ENCODE data around the gene DPM3. TPM values are rescaled to one million over a fixed set of nuclear protein-coding genes. Genes with fewer than 3 reads are reported as not detected.
A peak's percentile ranks its signal among the peaks of the same experiment; 100 is the strongest.

Gene DPM3
- total and polyA plus RNA-seq, 2 donors (not counting 1 experiment from before 2014, with no cell fraction given): 39.9 to 97.3 TPM

GRCh38 chr1:155184351-155184811, 44.0 kb upstream of the DPM3 start:
- H3K4me3 Mint-ChIP-seq: no peak overlapping the region
- Histone ChIP-seq H3K27me3 (replicated peaks in 1 of 4; ENCODE audit: control extremely low read depth in 1 of 4, control insufficient read depth in 3 of 4, insufficient read depth in 4 of 4, low read length in 3 of 4) (no peaks in the 10 kb centered on the region), H4K20me1 (ENCODE audit: control insufficient read depth, insufficient read depth, low read length, poor library complexity, severe bottlenecking) (no peaks in the 10 kb centered on the region), H3K9me3 (ENCODE audit: control extremely low read depth in 1 of 3, control insufficient read depth in 2 of 3, insufficient read depth in 1 of 3, low read length in 2 of 3) (no peaks in the 10 kb centered on the region), H3K9ac (ENCODE audit: low read length) (no peak overlapping the region), H3K27ac (ENCODE audit: low read length in 2 of 2) (no peak overlapping the region), H3K4me1 (ENCODE audit: control insufficient read depth in 2 of 2, insufficient read depth in 2 of 2, low read length in 2 of 2) (peaks cover 18 to 31% of the 10 kb centered on the region in 2 donors), H3K79me2 (ENCODE audit: control insufficient read depth, insufficient read depth, low read length) (no peaks in the 10 kb centered on the region), H3K4me2 (replicated peaks; ENCODE audit: low read depth, low read length, poor library complexity, severe bottlenecking) (peak overlapping the region; percentile 59), H3K4me3 (ENCODE audit: control extremely low read depth in 1 of 5, extremely low read depth in 1 of 5, insufficient read depth in 1 of 5, low read depth in 2 of 5, low read length in 4 of 5) (no peak overlapping the region), H2AFZ (ENCODE audit: insufficient read depth, low read depth, low read length, poor library complexity, severe bottlenecking) (no peak overlapping the region), H3K36me3 (replicated peaks in 1 of 2; ENCODE audit: control extremely low read depth in 1 of 2, control insufficient read depth in 1 of 2, extremely low read depth in 1 of 2, insufficient read depth in 2 of 2, low read length in 1 of 2) (no peaks in the 10 kb centered on the region)
- ChIA-PET CTCF (interaction anchor here (1.5 to 3.2 kb wide), 5 partner anchors 10 to 100 kb away, joined by 4 to 31 read pairs (median 11); partner anchors contain the start of genes KRTCAP2, THBS3 and TRIM46), POLR2A (interaction anchor here (0.6 to 1.9 kb wide), 5 partner anchors 10 to 48 kb away, joined by 3 to 11 read pairs (median 6); partner anchors contain the start of gene KRTCAP2)
- H3K27ac Mint-ChIP-seq: no peak overlapping the region
- peaks cover 28% of the 10 kb centered on the region for H3K4me1 Mint-ChIP-seq
- ATAC-seq (ENCODE audit: low read depth) (no peak), DNase-seq (no peak)
- intact Hi-C loops (cut with micrococcal nuclease): no loop called here
- H3K27me3 Mint-ChIP-seq: no peaks in the 10 kb centered on the region
- WGBS (ENCODE audit: insufficient coverage): 95% methylated on average over 4 of the region's 4 CpGs
- no peak for TF ChIP-seq EZH2 (IDR thresholded peaks at IDR 0.05; ENCODE audit: borderline replicate concordance, insufficient read depth, low read depth, low read length, poor library complexity, severe bottlenecking)
- TF ChIP-seq, protein P1, sequence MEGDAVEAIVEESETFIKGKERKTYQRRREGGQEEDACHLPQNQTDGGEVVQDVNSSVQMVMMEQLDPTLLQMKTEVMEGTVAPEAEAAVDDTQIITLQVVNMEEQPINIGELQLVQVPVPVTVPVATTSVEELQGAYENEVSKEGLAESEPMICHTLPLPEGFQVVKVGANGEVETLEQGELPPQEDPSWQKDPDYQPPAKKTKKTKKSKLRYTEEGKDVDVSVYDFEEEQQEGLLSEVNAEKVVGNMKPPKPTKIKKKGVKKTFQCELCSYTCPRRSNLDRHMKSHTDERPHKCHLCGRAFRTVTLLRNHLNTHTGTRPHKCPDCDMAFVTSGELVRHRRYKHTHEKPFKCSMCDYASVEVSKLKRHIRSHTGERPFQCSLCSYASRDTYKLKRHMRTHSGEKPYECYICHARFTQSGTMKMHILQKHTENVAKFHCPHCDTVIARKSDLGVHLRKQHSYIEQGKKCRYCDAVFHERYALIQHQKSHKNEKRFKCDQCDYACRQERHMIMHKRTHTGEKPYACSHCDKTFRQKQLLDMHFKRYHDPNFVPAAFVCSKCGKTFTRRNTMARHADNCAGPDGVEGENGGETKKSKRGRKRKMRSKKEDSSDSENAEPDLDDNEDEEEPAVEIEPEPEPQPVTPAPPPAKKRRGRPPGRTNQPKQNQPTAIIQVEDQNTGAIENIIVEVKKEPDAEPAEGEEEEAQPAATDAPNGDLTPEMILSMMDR (IDR thresholded peaks at IDR 0.05): no peak
- no peaks in the 10 kb centered on the region for H3K9me3 Mint-ChIP-seq (ENCODE audit: insufficient read depth)

GRCh38 chr1:155183775-155184221, 43.5 kb upstream of the DPM3 start:
- no peaks in the 10 kb centered on the region for H3K27me3 Mint-ChIP-seq
- DNase-seq (no peak), ATAC-seq (ENCODE audit: low read depth) (no peak)
- 96% methylated on average over 20 of the region's 20 CpGs for WGBS (ENCODE audit: insufficient coverage)
- H3K9me3 ChIP-seq (ENCODE audit: control extremely low read depth in 1 of 3, control insufficient read depth in 2 of 3, insufficient read depth in 1 of 3, low read length in 2 of 3): no peaks in the 10 kb centered on the region
- H3K4me2 ChIP-seq (replicated peaks; ENCODE audit: low read depth, low read length, poor library complexity, severe bottlenecking): peak overlapping the region; percentile 59
- no peak overlapping the region for H3K27ac ChIP-seq (ENCODE audit: low read length in 2 of 2)
- H3K4me3 ChIP-seq (ENCODE audit: control extremely low read depth in 1 of 5, extremely low read depth in 1 of 5, insufficient read depth in 1 of 5, low read depth in 2 of 5, low read length in 4 of 5): no peak overlapping the region
- H3K36me3 ChIP-seq (replicated peaks in 1 of 2; ENCODE audit: control extremely low read depth in 1 of 2, control insufficient read depth in 1 of 2, extremely low read depth in 1 of 2, insufficient read depth in 2 of 2, low read length in 1 of 2): no peaks in the 10 kb centered on the region
- intact Hi-C loops (cut with micrococcal nuclease): no loop called here
- H3K27ac Mint-ChIP-seq: no peak overlapping the region
- H3K4me1 Mint-ChIP-seq: peaks cover 28% of the 10 kb centered on the region
- H3K9ac ChIP-seq (ENCODE audit: low read length): no peak overlapping the region
- peaks cover 18 to 31% of the 10 kb centered on the region in 2 donors for H3K4me1 ChIP-seq (ENCODE audit: control insufficient read depth in 2 of 2, insufficient read depth in 2 of 2, low read length in 2 of 2)
- TF ChIP-seq EZH2 (IDR thresholded peaks at IDR 0.05; ENCODE audit: borderline replicate concordance, insufficient read depth, low read depth, low read length, poor library complexity, severe bottlenecking): no peak
- TF ChIP-seq, protein P1 (IDR thresholded peaks at IDR 0.05): no peak
- H3K9me3 Mint-ChIP-seq (ENCODE audit: insufficient read depth): no peaks in the 10 kb centered on the region
- H3K79me2 ChIP-seq (ENCODE audit: control insufficient read depth, insufficient read depth, low read length): no peaks in the 10 kb centered on the region
- POLR2A ChIA-PET: no interaction called here
- no peak overlapping the region for H2AFZ ChIP-seq (ENCODE audit: insufficient read depth, low read depth, low read length, poor library complexity, severe bottlenecking)
- CTCF ChIA-PET: interaction anchor here (2.8 to 3.2 kb wide), 2 partner anchors 10 kb away, joined by 27 to 31 read pairs; partner anchors contain the start of genes KRTCAP2 and TRIM46
- H3K27me3 ChIP-seq (replicated peaks in 1 of 4; ENCODE audit: control extremely low read depth in 1 of 4, control insufficient read depth in 3 of 4, insufficient read depth in 4 of 4, low read length in 3 of 4): no peaks in the 10 kb centered on the region
- H3K4me3 Mint-ChIP-seq: no peak overlapping the region
- H4K20me1 ChIP-seq (ENCODE audit: control insufficient read depth, insufficient read depth, low read length, poor library complexity, severe bottlenecking): no peaks in the 10 kb centered on the region

Data from B cell (primary cell).